SKM-1 treated with dmso at 0.1 percent for 144 hours (cell line): ENCODE data around the gene PDSS2.
"Not testable (repeated sequence)": the region's sequence is repeated elsewhere in the genome, so short reads cannot be mapped to it uniquely, and the experiment has no call there.

ENCODE experiments used
- DNase-seq: peaks from one replicate; lab custom pipeline; 2025; ENCODE audit not compliant: unreplicated experiment; lab: John Stamatoyannopoulos, UW

The PDSS2 gene

DNA sequence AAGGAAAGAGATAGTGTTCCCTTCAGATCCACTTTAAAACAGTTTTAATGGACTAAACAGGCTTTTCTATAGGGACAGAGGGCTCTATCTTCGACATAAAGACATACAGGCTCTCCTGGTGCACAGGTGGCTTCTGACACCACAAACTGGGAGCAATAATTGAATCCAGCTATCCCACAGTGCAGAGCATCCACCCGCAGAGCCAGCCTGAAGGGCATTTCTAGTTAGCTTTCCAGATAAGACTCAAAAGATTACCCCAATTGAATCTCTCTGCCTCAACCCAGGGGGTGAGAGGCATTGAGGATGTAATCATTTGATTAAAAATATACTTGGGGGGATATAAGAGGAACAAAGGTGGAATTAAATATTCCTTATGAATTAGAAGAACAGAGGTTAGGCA lies 279.3 kb downstream of the PDSS2 start:
- no peak for DNase-seq

DNA sequence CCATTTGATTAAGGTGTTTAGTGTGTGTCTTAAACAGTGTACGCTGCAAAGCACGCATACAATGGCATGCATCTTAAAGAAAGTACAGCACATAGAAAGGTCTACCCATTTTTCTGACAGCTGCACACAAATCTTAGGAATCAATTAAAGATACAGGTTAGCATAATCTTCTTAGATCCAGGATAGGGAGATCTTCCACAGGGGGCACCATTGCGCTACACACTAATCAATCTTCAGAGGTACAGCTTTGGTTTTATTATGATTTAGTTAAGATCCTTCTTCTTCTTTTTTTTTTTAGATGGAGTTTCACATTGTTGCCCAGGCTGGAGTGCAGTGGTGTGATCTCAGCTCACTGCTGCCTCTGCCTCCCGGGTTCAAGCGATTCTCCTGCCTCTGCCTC lies 280.4 kb downstream of the PDSS2 start:
- no peak for DNase-seq

DNA sequence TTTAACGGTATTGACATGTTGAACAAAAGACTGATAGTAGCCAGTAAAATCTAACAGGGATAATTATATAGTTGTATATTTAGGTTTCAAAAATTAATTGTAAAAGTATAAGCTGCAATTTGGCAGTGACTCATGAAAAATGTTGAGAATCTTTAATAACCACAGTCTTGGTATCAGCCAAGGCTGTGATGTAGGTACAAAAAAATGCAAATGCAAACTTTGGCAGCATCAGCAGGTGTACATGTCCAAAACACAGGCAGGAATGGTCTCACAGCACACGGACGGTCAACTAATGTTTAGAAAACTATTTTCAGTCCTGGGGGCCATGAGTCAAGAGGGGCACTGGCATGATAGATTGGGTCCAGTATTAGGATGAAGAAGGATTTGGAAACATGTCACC lies 285.6 kb downstream of the PDSS2 start:
- DNase-seq = no peak

DNA sequence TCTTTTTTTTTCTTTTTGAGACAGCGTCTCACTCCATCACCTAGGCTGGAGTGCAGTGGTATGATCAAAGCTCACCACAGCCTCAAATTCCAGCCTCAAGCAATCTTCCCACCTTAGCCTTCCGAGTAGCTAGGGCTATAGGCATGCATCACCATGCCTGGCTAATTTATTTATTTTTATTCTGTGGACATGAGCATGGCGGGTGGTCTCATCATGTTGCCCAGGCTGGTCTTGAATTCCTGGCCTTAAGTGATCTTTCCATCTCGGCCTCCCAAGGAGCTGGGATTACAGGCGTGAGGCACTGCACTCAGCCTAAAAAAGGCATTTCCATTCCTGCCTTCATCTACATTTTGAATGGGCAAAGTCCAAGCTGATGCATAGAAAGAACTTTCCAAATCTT lies 287.9 kb downstream of the PDSS2 start:
- DNase-seq = no peak

DNA sequence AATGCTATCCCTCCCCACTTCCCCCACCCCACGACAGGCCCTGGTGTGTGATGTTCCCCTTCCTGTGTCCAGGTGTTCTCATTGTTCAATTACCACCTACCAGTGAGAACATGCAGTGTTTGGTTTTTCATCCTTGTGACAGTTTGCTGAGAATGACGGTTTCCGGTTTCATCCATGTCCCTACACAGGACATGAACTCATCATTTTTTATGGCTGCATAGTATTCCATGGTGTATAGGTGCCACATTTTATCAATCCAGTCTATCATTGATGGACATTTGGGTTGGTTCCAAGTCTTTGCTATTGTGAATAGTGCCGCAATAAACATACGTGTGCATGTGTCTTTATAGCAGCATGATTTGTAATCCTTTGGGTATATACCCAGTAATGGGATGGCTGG lies 295.1 kb downstream of the PDSS2 start:
- DNase-seq = not testable (repeated sequence)

DNA sequence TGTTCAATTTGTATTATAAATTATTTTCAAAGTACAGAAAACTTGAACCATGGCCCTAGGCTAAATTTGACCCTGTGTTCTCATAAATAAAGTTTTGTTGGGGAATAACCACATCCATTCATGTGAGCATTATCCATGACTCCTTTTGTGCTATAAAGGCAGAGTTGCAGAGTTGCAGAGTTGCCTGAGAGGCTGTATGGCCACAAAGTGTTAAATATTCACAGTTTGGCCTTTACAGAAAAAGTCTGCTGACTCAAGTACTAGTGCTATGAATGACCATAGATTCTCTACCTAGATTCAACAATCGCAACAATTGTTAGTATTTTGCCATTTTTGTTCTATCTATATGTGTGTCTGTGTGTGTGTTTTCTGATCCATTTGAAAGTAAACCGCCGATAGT lies 297.8 kb downstream of the PDSS2 start:
- no peak for DNase-seq

DNA sequence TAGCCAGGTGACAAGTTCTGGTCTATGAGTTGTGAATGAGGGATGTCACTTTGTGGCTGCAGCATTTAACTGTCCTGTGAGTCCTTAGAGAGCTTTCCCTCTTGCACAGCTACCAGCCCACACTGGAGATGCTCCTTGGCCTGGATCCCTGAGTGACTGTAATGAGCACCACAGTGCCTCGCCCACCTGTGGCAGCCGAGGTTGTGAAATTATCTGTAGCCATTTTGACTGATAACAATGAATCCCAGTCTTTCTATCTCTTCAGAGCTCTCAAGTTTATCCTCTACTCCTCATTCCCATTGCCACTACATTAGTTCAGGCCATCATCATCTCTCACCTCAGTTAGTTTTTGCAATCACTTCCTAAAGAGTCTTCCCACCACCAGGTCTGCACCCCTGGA lies 302.7 kb downstream of the PDSS2 start:
- DNase-seq = no peak

DNA sequence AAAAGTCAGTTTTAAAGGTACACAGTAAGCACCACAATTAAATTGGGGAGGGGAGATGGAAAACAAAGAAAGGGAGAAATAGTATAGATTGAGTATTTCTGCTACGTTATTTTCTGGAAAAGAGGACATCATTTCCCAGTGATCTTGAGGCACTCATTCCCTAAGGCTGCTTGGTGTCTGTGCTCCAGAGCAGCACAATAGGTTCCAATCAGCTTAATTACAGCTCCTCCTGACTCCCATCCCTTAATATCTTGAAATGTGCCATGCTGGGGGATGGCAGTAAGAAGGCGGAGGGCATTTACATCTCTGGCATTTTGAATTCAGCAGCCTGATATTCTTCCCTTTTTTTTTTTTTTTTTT lies 304.6 kb downstream of the PDSS2 start:
- DNase-seq = no peak

DNA sequence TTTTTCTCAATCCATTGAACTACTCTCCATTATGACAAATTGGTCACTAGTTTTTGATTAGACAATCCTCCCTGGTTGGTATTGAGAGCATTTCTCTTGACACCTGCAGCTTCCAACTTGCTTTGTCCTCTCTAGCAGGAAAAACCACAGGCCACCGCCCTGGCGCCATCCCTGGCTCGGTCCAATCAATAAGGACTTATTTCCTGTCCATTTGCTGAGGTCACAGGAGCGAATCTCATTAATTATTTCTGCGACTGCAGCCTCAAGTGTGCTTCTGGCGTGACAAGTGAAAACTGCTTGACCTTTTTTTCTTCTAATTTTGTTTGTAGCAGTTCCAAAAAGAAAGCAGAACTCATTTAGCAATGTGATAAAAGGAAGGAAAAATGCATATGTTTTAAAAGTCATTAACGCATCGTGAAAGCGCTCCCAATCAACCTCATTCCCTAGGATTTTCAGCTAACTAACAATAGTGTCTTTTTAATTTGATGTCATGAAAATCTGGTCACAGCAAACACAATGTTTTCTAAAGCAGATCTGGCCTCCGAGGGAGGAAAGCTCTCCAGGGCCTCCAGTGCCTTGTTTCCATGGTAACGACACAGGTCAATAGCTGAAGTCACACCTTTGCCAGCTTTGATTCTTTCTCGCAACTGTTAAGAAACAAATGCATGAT lies 305.1 kb downstream of the PDSS2 start:
- DNase-seq = no peak

DNA sequence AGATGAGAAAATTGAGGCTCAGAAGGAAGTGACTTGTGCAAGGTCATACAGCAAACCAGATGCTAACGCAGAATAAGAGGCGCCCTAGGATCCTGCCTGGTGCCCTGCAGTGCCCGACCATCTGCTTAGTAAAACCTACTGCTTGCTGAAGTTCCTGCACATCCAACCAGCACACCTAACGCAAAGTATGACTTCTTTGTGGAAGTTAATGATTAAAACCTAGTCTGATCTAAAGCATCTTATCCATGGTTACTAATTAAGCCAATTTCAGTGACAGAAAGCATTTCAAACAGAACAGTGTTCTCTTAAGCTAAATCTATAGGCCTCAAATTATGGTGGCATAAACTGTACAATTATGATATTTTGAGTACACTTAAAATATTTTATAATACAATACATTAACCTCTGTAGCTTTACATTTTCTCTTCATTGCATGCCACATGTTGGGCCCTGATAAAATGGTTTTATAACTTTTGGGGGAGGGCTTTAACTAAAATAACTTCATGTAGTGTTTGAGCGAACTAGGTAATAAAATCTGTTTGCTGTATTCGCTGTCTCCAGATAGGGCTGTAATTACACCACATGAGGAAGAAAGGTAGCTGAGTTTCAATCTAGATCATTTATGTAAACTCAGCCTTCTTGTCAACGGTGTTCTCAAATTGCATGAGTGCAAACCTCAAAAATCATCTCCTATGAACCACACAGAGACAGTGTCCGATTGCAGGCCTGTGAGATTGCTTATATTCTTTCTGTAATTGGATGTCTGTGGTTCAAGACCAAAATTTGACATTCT lies 306.5 kb downstream of the PDSS2 start:
- no peak for DNase-seq

DNA sequence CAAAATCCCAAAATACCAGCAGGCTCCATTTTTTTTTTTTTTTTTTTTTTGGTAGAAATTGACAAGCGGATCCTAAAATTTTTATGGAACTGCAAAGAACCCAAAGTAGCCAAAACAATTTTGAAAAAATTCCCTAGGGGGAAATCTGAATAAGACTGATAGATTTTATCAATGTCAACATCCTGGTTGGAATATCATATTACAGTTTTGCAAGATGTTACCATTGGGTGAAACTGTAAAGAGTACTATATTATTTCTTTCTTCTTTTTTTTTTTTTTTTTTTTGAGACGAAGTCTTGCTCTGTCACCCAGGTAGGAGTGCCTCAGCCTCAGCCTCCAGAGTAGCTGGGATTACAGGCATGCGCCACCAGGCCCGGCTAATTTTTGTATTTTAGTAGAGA lies 314.7 kb downstream of the PDSS2 start:
- DNase-seq = no peak

DNA sequence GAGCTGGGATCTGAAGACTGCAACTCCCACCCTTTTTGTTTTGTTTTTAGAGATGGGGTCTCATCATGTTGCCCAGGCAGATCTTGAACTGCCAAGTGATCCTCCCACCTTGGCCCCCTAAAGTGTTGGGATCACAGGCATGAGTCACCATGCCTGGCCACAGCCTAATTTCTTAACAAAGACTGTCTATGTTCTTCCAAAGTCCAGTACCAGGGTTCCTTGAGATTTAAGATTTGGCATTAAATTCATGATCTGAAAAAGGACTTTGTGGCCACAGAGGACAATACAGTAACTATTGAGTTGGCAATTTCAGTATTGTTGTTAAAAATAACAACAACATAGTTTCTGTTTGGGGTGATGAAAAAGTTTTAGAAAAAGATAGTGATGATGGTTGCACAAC lies 315.4 kb downstream of the PDSS2 start:
- DNase-seq = no peak

DNA sequence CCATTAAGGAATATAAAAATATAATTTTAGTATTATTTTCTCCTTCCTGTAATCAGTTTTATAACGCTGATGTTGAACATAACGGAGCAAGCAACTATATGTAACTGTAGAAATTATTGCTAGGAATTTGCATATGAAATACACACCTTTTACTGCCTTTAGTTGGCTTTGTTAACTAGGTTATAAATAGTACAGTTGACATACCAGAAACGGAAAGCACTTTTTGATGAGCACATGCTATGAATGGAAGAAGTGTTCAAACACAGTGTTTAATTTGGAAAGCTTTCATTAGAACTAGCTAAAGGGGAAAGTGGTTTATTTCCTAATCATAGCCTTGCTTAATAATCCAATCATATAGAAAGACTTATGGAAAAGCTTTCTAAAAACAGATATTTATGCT lies 318.8 kb downstream of the PDSS2 start:
- DNase-seq = no peak

DNA sequence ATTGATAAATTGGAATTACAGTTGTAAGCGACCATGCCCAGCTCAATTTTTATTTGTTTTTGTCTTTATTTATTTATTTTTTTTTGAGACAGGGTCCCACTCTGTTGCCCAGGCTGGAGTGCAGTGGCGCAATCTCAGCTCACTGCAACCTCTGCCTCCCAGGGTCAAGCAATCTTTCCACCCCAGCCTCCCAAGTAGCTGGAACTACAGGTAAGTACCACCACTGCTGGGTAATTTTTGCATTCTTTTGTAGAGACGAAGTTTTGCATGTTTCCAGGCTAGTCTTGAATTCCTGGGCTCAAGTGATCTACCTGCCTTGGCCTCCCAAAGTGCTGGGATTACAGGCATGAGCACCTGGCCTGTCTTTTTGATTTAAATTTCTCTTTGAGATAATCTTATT lies 323.0 kb downstream of the PDSS2 start:
- not testable (repeated sequence) for DNase-seq

DNA sequence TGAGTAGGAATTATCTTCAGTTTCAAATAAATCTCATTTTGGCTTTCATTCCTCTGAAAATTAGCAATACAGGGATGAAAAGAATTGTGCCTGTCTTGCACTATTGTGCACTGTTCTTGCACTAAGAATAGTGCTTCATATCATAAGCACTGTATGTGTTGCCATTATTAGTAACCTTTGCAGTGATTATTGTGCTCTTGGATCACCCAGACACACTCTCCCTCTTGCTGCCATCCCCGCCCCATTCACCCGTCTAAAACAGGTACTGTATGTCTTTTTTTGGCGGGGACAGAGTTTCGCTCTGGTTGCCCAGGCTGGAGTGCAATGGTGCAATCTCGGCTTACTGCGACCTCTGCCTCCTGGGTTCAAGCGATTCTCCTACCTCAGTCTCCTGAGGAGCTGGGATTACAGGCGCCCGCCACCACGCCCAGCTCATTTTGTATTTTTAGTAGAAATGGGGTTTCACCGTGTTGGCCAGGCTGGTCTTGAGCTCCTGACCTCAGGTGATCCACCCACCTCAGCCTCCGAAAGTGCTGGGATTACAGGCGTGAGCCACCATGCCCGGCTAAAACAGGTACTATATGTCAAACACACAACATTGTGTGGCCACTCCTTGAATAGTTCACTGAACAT lies 324.2 kb downstream of the PDSS2 start:
- not testable (repeated sequence) for DNase-seq

DNA sequence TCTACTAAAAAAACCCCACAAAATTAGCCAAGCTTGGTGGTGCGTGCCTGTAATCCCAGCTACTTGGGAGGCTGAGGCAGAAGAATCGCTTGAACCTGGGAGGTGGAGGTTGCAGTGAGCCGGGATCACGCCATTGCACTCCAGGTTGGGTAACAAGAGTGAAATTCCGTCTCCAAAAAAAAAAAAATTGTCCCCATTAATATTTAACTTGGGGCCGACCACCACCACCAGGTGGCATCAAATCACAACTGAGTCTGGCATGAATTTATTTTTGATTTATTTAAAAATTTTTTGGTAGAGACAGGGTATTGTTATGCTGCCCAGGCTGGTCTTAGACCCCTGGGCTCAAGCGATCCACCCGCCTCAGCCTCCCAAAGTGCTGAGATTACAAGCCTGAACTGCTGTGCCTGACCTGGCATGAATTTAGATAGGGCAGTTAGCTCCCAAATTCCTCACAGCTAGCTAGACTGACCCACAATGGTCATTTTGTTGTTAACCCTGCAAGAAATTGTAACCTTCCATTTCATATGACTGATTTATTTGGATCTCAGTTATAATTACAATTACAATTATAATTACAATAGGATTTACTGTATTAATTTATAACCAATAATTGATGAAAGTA lies 326.9 kb downstream of the PDSS2 start:
- no peak for DNase-seq

DNA sequence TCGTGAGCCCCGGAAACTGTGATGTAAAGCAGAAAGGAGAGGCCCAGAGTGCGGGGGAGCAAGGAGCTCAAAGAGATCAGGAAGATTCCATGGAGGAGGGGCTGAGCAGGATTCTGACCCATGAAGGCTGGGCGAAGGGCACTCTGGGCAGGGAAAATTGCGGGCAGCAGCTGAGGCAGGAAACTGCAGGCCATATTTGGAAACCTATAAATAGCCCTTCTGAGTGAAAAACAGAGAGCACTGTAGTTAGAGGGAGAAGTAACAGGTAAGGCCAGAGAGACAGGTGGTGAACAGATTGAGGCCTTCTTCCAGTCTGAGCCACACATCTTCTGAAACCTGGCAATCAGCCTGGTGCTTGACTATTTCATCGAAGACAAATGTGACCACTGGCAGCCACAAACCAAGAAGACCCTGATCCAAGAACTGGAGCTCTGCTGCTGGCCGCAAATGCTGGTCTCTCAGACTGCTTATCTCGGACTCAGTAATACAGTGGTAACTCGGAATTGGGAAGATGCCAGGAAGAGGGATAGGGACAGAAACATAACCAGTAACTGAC lies 329.9 kb downstream of the PDSS2 start:
- no peak for DNase-seq

DNA sequence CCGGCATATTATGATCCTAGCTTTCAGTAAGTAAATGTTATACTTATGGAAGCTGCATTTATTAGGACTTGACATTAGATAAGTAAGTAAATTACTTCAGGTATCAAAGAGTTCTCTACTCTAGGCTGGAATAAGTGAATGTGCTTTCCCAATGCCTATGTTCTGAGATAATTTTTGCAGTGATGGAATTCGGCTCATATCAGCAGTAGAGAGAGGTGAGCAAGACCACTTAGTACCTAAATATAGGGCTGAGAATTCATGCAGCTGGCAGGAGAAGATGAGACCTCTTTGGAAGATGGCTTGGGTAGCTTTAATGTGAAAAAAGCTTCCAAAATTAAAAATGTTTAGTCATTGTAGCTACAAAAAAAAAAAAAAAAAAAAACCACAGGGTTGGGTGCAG lies 330.8 kb downstream of the PDSS2 start:
- DNase-seq = no peak

DNA sequence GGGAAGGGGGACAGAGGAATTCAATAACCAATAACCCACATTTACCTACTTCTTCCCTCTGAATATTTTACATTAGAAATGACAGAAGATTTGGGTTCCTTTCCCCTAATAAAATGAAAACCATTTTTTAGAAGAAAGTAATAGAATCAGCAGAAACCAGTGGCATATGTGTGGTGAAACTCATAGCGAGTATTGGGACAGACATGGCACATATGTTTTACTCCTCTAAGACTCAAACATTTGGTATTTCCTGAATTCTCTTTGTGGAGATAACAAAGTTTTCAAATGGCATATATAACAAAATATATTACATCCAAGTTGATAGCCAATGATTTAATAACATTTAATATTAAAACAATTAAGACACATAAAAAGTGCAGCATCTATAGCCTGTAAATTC lies 331.2 kb downstream of the PDSS2 start:
- no peak for DNase-seq

DNA sequence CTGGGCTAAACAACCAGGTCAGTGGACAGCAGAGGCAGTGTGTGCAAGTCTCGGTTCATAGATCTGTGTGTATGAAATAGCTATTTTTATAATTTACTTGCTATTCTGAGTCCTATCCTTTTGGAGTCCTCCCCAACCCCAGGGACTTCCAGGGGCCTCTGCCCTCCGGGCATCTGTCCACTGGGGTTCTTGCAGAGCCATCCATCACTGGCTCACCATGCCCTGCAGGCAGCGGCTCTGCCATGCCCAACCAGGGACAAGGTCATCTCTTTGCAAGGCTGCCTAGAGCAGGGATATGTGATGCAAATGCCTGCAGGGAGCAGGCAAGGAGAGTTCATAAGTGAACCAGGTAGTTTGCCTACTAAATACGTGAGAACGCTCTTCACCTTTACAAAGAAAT lies 333.6 kb downstream of the PDSS2 start:
- DNase-seq = no peak

DNA sequence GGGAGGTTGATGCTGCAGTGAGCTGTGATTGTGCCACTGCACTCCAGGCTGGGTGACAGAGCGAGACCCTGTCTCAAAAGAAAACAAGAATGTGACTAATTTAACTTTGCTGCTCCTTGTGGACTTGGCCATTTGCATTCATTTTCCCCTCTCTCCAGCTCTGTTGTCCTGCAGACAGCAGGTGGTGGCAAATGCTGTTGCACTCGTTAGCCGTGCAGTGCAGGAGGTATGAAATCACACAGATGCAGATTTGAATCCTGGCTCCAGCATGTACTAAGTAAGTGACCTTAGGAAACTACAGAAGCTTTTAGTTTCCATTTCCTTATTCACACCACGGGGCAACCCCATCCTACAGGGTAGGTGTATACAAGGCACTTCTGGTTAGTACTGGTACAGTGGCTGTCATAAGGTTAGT lies 334.4 kb downstream of the PDSS2 start:
- DNase-seq = no peak

DNA sequence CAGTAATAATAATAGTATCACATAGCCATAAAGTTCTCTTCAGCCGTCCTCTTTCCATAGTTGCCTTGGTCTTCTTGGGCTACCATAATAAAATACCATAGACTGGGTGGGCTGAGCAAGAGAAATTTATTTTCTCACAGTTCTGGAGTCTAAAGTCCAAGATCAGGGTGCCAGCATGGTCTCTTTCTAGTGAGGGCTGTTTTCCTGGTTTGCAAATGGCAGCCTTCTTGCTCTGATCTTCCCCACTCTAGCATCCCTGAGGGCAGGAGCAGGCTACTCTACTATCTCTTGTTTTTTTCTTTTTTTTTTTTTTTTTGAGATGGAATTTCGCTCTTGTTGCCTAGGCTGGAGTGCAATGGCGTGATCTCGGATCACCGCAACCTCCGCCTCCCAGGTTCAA lies 335.9 kb downstream of the PDSS2 start:
- no peak for DNase-seq
